IMR-90 (cell line): ENCODE results near the gene SCLY. TPM values are rescaled to one million over a fixed set of nuclear protein-coding genes. Genes with fewer than 3 reads are reported as not detected.

Experiments used
- ATAC-seq: fragments of 200-7000 bp; cut with Tn5 transposase; 2 replicates; pipeline ENCODE4 v1.9.1; 2020; ENCODE audit warnings: low read depth, mild to moderate bottlenecking, moderate library complexity
- BruUV-seq: library from RNA; stranded (reverse); fragments of 400-500 nt; replicated peaks from 2 replicates; lab custom pipeline; 2021; lab: Mats Ljungman, UMichigan
- CTCF ChIA-PET: fragments of 300-600 bp; formaldehyde crosslinking; extraction: SDS; loops from one replicate; lab custom pipeline; 2021; ENCODE audit warnings: antibody characterized with exemption; lab: Yijun Ruan, JAX
- POLR2A ChIA-PET: fragments of 300-600 bp; sonication (Branson Sonifier 250); formaldehyde crosslinking; loops from one replicate; lab custom pipeline; 2022; ENCODE audit warnings: antibody characterized with exemption; ENCODE audit not compliant: unreplicated experiment; lab: Charles Lee
- DNase-seq: peaks from one replicate; pipeline ENCODE4 v3.0.0; 2013
- H2AFZ ChIP-seq: replicated peaks from 2 replicates; pipeline ENCODE3; 2013; ENCODE audit warnings: low read length, mild to moderate bottlenecking; ENCODE audit not compliant: poor library complexity
- H2AK5ac ChIP-seq: 2 replicates; pipeline ENCODE4 v1.6.1; 2013; ENCODE audit warnings: low read depth, low read length, inconsistent platforms
- H2AK9ac ChIP-seq: replicated peaks from 2 replicates; pipeline ENCODE3; 2013; ENCODE audit warnings: mild to moderate bottlenecking, low read depth, low read length, moderate library complexity; ENCODE audit not compliant: poor library complexity
- H2BK120ac ChIP-seq: 2 replicates; pipeline ENCODE4 v1.6.1; 2013; ENCODE audit warnings: low read depth, low read length, inconsistent platforms
- H2BK15ac ChIP-seq: 3 replicates; pipeline ENCODE4 v1.6.1; 2013; ENCODE audit warnings: low read depth, low read length, inconsistent platforms
- H2BK20ac ChIP-seq: 2 replicates; pipeline ENCODE4 v1.6.1; 2013; ENCODE audit warnings: low read depth, mild to moderate bottlenecking, inconsistent platforms, low read length, moderate library complexity
- H2BK5ac ChIP-seq: 2 replicates; pipeline ENCODE4 v1.6.1; 2013; ENCODE audit warnings: mild to moderate bottlenecking, low read depth, low read length, inconsistent platforms; ENCODE audit not compliant: poor library complexity, severe bottlenecking
- H3K14ac ChIP-seq: replicated peaks from 2 replicates; pipeline ENCODE4 v1.6.1; 2013; ENCODE audit warnings: low read depth, low read length, inconsistent platforms
- H3K18ac ChIP-seq: 2 replicates; pipeline ENCODE4 v1.6.1; 2013; ENCODE audit warnings: low read depth, low read length, control low read depth
- H3K23ac ChIP-seq: 2 replicates; pipeline ENCODE4 v1.6.1; 2013; ENCODE audit warnings: low read depth, low read length, inconsistent platforms
- H3K27ac ChIP-seq: 2 replicates; pipeline ENCODE4 v1.5.1; 2013; ENCODE audit warnings: mild to moderate bottlenecking, control low read depth, low read length; ENCODE audit not compliant: insufficient read depth
- H3K27me3 ChIP-seq: 2 replicates; pipeline ENCODE4 v1.6.1; 2013; ENCODE audit warnings: low read length; ENCODE audit not compliant: control insufficient read depth, insufficient read depth
- H3K36me3 ChIP-seq: 2 replicates; pipeline ENCODE4 v1.6.1; 2013; ENCODE audit warnings: low read length, mixed read lengths; ENCODE audit not compliant: control insufficient read depth, insufficient read depth
- H3K4ac ChIP-seq: 2 replicates; pipeline ENCODE4 v1.6.1; 2013; ENCODE audit warnings: low read depth, low read length, inconsistent platforms
- H3K4me1 ChIP-seq: 2 replicates; pipeline ENCODE4 v1.6.1; 2013; ENCODE audit warnings: low read length, mixed read lengths; ENCODE audit not compliant: control insufficient read depth, insufficient read depth
- H3K4me2 ChIP-seq: 2 replicates; pipeline ENCODE4 v1.6.1; 2013; ENCODE audit warnings: low read depth, mild to moderate bottlenecking, control low read depth, low read length, moderate library complexity
- H3K4me3 ChIP-seq: 2 replicates; pipeline ENCODE4 v1.5.1; 2013; ENCODE audit warnings: low read depth, mild to moderate bottlenecking, control low read depth, low read length, moderate library complexity; ENCODE audit not compliant: insufficient read depth
- H3K56ac ChIP-seq: 2 replicates; pipeline ENCODE4 v1.6.1; 2013; ENCODE audit warnings: low read length, inconsistent platforms; ENCODE audit not compliant: insufficient read depth; ENCODE audit errors: extremely low read depth
- H3K79me1 ChIP-seq, 2 experiments: 2 replicates each; pipeline ENCODE4 v1.6.1; 2013; ENCODE audit warnings: low read length in 2 of 2, inconsistent platforms in 1 of 2, low read depth in 1 of 2
- H3K9ac ChIP-seq: 2 replicates; pipeline ENCODE4 v1.6.1; 2013; ENCODE audit warnings: low read depth, low read length, control low read depth
- H3K9me1 ChIP-seq: 2 replicates; pipeline ENCODE4 v1.6.1; 2013; ENCODE audit warnings: low read length, inconsistent platforms; ENCODE audit not compliant: insufficient read depth
- H3K9me3 ChIP-seq: 2 replicates; pipeline ENCODE4 v1.6.1; 2013; ENCODE audit warnings: low read length; ENCODE audit not compliant: control insufficient read depth, insufficient read depth
- H4K20me1 ChIP-seq: 2 replicates; pipeline ENCODE4 v1.6.1; 2013; ENCODE audit warnings: low read length, inconsistent platforms; ENCODE audit not compliant: insufficient read depth
- H4K5ac ChIP-seq: 2 replicates; pipeline ENCODE4 v1.6.1; 2013; ENCODE audit warnings: mild to moderate bottlenecking, low read depth, low read length, control low read depth
- H4K8ac ChIP-seq, 2 experiments: 2 replicates each; pipeline ENCODE4 v1.6.1; 2013; ENCODE audit warnings: low read depth in 2 of 2, low read length in 2 of 2, control low read depth in 1 of 2, inconsistent platforms in 1 of 2
- H4K91ac ChIP-seq: 2 replicates; pipeline ENCODE4 v1.6.1; 2013; ENCODE audit warnings: low read depth, low read length, inconsistent platforms; ENCODE audit not compliant: insufficient read depth
- BHLHE40 ChIP-seq: fragments of 150-350 bp; IDR thresholded peaks from 2 replicates; pipeline ENCODE4 v1.6.1; 2016; ENCODE audit warnings: mild to moderate bottlenecking, low read depth, low read length
- CEBPB ChIP-seq: IDR thresholded peaks from 2 replicates; pipeline ENCODE4 v1.6.1; 2012; ENCODE audit warnings: low read depth, low read length, improper control_type of control experiment
- CTCF ChIP-seq: conservative IDR thresholded peaks from 2 replicates; pipeline ENCODE4 v1.5.1; 2012; ENCODE audit warnings: mild to moderate bottlenecking, low read depth, low read length, improper control_type of control experiment
- FOS ChIP-seq: fragments of 150-350 bp; IDR thresholded peaks from 2 replicates; pipeline ENCODE4 v1.6.1; 2016; ENCODE audit warnings: low read depth, low read length
- MAZ ChIP-seq: IDR thresholded peaks from 2 replicates; pipeline ENCODE4 v1.6.1; 2012; ENCODE audit warnings: low read depth, mild to moderate bottlenecking, low read length, improper control_type of control experiment, moderate library complexity, borderline replicate concordance
- MXI1 ChIP-seq: IDR thresholded peaks from 2 replicates; pipeline ENCODE4 v1.6.1; 2012; ENCODE audit warnings: low read depth, mild to moderate bottlenecking, low read length, moderate library complexity, borderline replicate concordance
- NFE2L2 ChIP-seq: fragments of 150-350 bp; IDR thresholded peaks from 2 replicates; pipeline ENCODE4 v1.6.1; 2016; ENCODE audit warnings: low read depth, mild to moderate bottlenecking, low read length
- POLR2A ChIP-seq: IDR thresholded peaks from 2 replicates; pipeline ENCODE4 v1.6.1; 2012; ENCODE audit warnings: mild to moderate bottlenecking, low read depth, low read length
- RAD21 ChIP-seq: IDR thresholded peaks from 2 replicates; pipeline ENCODE4 v1.6.1; 2012; ENCODE audit warnings: low read length, improper control_type of control experiment
- RCOR1 ChIP-seq: IDR thresholded peaks from 2 replicates; pipeline ENCODE4 v1.6.1; 2012; ENCODE audit warnings: mild to moderate bottlenecking, low read length, improper control_type of control experiment; ENCODE audit not compliant: insufficient replicate concordance
- RFX5 ChIP-seq: IDR thresholded peaks from 2 replicates; pipeline ENCODE4 v1.8.0; 2012; ENCODE audit warnings: low read depth, mild to moderate bottlenecking, low read length, moderate library complexity
- SMC3 ChIP-seq: fragments of 150-350 bp; IDR thresholded peaks from 2 replicates; pipeline ENCODE4 v1.6.1; 2016; ENCODE audit warnings: low read depth, mild to moderate bottlenecking, antibody characterized with exemption, low read length, moderate library complexity
- USF2 ChIP-seq: fragments of 150-350 bp; IDR thresholded peaks from 2 replicates; pipeline ENCODE4 v1.6.1; 2017; ENCODE audit warnings: mild to moderate bottlenecking, antibody characterized with exemption, low read length, low read depth
- WGBS, 2 experiments: methylation state at CpG; one replicate each; pipeline versions ENCODE4 v1.1.5 to v1.1.7; 2013; ENCODE audit warnings: missing lambda C conversion rate in 2 of 2; ENCODE audit not compliant: insufficient read length in 1 of 2; ENCODE audit errors: extremely low coverage in 2 of 2; 5-methylcytosine and 5-hydroxymethylcytosine counted together
- dilution Hi-C: fragments of 300-500 bp; cut with HindIII; formaldehyde crosslinking; loops from one replicate; pipeline ENCODE4 v1.14.3; 2018; ENCODE audit warnings: low sequenced_read_pairs; ENCODE audit not compliant: unreplicated experiment
- in situ Hi-C: fragments of 300-500 bp; cut with MboI; formaldehyde crosslinking; loops from 3 replicates; pipeline ENCODE4 v1.14.3; 2019; ENCODE audit warnings: low sequenced_read_pairs, inconsistent platforms, mixed read lengths
- intact Hi-C: fragments of 100-400 bp; cut with micrococcal nuclease; formaldehyde crosslinking; loops from 2 replicates; pipeline ENCODE4 v1.10.0; 2022
- polyA plus RNA-seq, 3 experiments: library from polyadenylated mRNA; depleted of rRNA; stranded (reverse); fragments of >200 nt; gene quantifications; 2 replicates each; pipeline ENCODE4 v1.2.3, GENCODE V29; 2012; ENCODE audit warnings: low replicate concordance in 1 of 3
- total RNA-seq: library from RNA; depleted of rRNA; stranded (reverse); fragments of >200 nt; gene quantifications from 2 replicates; pipeline ENCODE4 v1.2.3, GENCODE V29; 2012

Gene SCLY
- total and polyA plus RNA-seq, 2 of the 4 experiments (the other 2 are of a cell fraction): 8.6 to 10.5 TPM

GRCh38 chr2:238031751-238032150 is 29.1 kb upstream of the SCLY start:
- H3K27me3 ChIP-seq: no peaks in the 10 kb centered on the region
- H4K8ac ChIP-seq: no peak overlapping the region
- H3K4me2 ChIP-seq: no peak overlapping the region
- no peak overlapping the region for H3K4ac ChIP-seq
- no peak overlapping the region for H2BK15ac ChIP-seq
- no peak overlapping the region for H3K27ac ChIP-seq
- H3K9me3 ChIP-seq: no peaks in the 10 kb centered on the region
- no CpG with 5 or more reads among the region's 4 CpGs for WGBS, 2 experiments
- H4K5ac ChIP-seq: no peak overlapping the region
- H3K14ac ChIP-seq: no peak overlapping the region
- no peak overlapping the region for H2AFZ ChIP-seq
- POLR2A ChIA-PET: no interaction called here
- H2BK5ac ChIP-seq: no peak overlapping the region
- H3K79me1 ChIP-seq: peaks cover 7 to 26% of the 10 kb centered on the region in 2 experiments; a peak in 3 of 4 replicates
- no peak overlapping the region for H3K18ac ChIP-seq
- H3K56ac ChIP-seq: no peak overlapping the region
- H2BK20ac ChIP-seq: no peak overlapping the region
- H3K36me3 ChIP-seq: peaks cover 47% of the 10 kb centered on the region
- H3K23ac ChIP-seq: no peak overlapping the region
- no peak overlapping the region for H4K91ac ChIP-seq
- CTCF ChIA-PET: no interaction called here
- intact Hi-C loops (no loop called here), dilution Hi-C loops (no loop called here), in situ Hi-C loops (no loop called here)
- H2BK120ac ChIP-seq: no peak overlapping the region
- no peak overlapping the region for H3K9ac ChIP-seq
- BruUV-seq: no TSS peak
- no peak for ATAC-seq
- peaks cover 22% of the 10 kb centered on the region for H3K9me1 ChIP-seq
- no peaks in the 10 kb centered on the region for H4K20me1 ChIP-seq
- no peak overlapping the region for H2AK5ac ChIP-seq
- no peak for TF ChIP-seq MXI1
- TF ChIP-seq NFE2L2: no peak
- no peak for TF ChIP-seq USF2
- no peak for TF ChIP-seq CEBPB
- TF ChIP-seq SMC3: no peak
- no peak for TF ChIP-seq RAD21
- TF ChIP-seq CTCF: no peak
- TF ChIP-seq FOS: no peak
- no peak for TF ChIP-seq RCOR1
- no peak for TF ChIP-seq POLR2A
- TF ChIP-seq BHLHE40: no peak
- TF ChIP-seq MAZ: no peak
- no peak for TF ChIP-seq RFX5
- no peak overlapping the region for H3K4me3 ChIP-seq
- H3K4me1 ChIP-seq: peaks cover 8% of the 10 kb centered on the region
- DNase-seq: no peak
- H2AK9ac ChIP-seq: no peak overlapping the region
